ENCODE results near the gene STAP2.

Gene STAP2

GRCh38 chr19:4375164-4376027, 36.8 kb upstream of the STAP2 start:
- no peak for TF ChIP-seq CSDC2 (CRISPR knock-in tag; IDR thresholded peaks at IDR 0.05)
- no peak for TF ChIP-seq ZFP30 (CRISPR knock-in tag; IDR thresholded peaks at IDR 0.05)
- no peak for TF ChIP-seq ZNF8 (CRISPR knock-in tag; IDR thresholded peaks at IDR 0.05)
- no peak for TF ChIP-seq ZFP3 (CRISPR knock-in tag; IDR thresholded peaks at IDR 0.05)
- TF ChIP-seq GLIS3 (CRISPR knock-in tag; IDR thresholded peaks at IDR 0.05): no peak
- no peak for TF ChIP-seq SNAI2 (CRISPR knock-in tag; IDR thresholded peaks at IDR 0.05)
- no peak for TF ChIP-seq ZC3H10 (CRISPR knock-in tag; IDR thresholded peaks at IDR 0.05)
- TF ChIP-seq TOX (CRISPR knock-in tag; IDR thresholded peaks at IDR 0.05; ENCODE audit: borderline replicate concordance): no peak
- no peak for TF ChIP-seq CREB5 (CRISPR knock-in tag; IDR thresholded peaks at IDR 0.05; ENCODE audit: low read depth)
- TF ChIP-seq TSHZ2 (CRISPR knock-in tag; IDR thresholded peaks at IDR 0.05): no peak
- no peak for TF ChIP-seq POU6F1 (CRISPR knock-in tag; IDR thresholded peaks at IDR 0.05; ENCODE audit: borderline replicate concordance, low read depth)
- TF ChIP-seq PPARA (CRISPR knock-in tag; IDR thresholded peaks at IDR 0.05; ENCODE audit: borderline replicate concordance): no peak
- ATAC-seq: peak; percentile 65

- TF ChIP-seq ZC3H10 (CRISPR knock-in tag; IDR thresholded peaks at IDR 0.05): no peak
- TF ChIP-seq ZFP3 (CRISPR knock-in tag; IDR thresholded peaks at IDR 0.05): 0 out of 2 replicates have a peak, but pooled peaks have one; percentile 54
- ATAC-seq: peak; percentile 71
Measured at GRCh38 chr19:4374498-4375163, 36.0 kb upstream of the STAP2 start.

- TF ChIP-seq ISL1 (CRISPR knock-in tag; IDR thresholded peaks at IDR 0.05): no peak
- no peak for TF ChIP-seq PATZ1 (CRISPR knock-in tag; IDR thresholded peaks at IDR 0.05; ENCODE audit: borderline replicate concordance)
- no peak for TF ChIP-seq POU6F1 (CRISPR knock-in tag; IDR thresholded peaks at IDR 0.05; ENCODE audit: borderline replicate concordance, low read depth)
- no peak for TF ChIP-seq CSDC2 (CRISPR knock-in tag; IDR thresholded peaks at IDR 0.05)
- no peak for TF ChIP-seq SNAI2 (CRISPR knock-in tag; IDR thresholded peaks at IDR 0.05)
- TF ChIP-seq TCF4 (CRISPR knock-in tag; IDR thresholded peaks at IDR 0.05; ENCODE audit: borderline replicate concordance): no peak
- TF ChIP-seq TOX (CRISPR knock-in tag; IDR thresholded peaks at IDR 0.05; ENCODE audit: borderline replicate concordance): no peak
- TF ChIP-seq ZNF70 (CRISPR knock-in tag; IDR thresholded peaks at IDR 0.05): no peak
- no peak for TF ChIP-seq ZNF8 (CRISPR knock-in tag; IDR thresholded peaks at IDR 0.05)
- TF ChIP-seq GLIS3 (CRISPR knock-in tag; IDR thresholded peaks at IDR 0.05): no peak
- no peak for ATAC-seq
Measured at GRCh38 chr19:4373601-4374497, 35.2 kb upstream of the STAP2 start.

Measured in SK-N-SH treated with all-trans-retinoic acid at 6 μM for 48 hours (cell line).